Sciatic nerve (tissue), 2 donors: ENCODE data around the gene CNGA2. TPM values are rescaled to one million over a fixed set of nuclear protein-coding genes. Genes with fewer than 3 reads are reported as not detected.
"Not testable (repeated sequence)": the region's sequence is repeated elsewhere in the genome, so short reads cannot be mapped to it uniquely, and the experiment has no call there.

Source experiments
- ATAC-seq: fragments of 200-7000 bp; cut with Tn5 transposase; one replicate; pipeline ENCODE4 v1.9.1; 2020; ENCODE audit warnings: mild to moderate bottlenecking, moderate library complexity
- DNase-seq: peaks from one replicate; pipeline ENCODE4 v3.0.0-alpha.2; 2020; ENCODE audit warnings: low spot score
- intact Hi-C: fragments of 100-400 bp; cut with DNase I; formaldehyde crosslinking; loops from one replicate; pipeline ENCODE4 v1.14.2; 2022
- total RNA-seq: library from RNA; stranded (reverse); fragmentation: NEBNext Ultra II Directional; extraction: Animal tissue kit (Norgen Biotek cat#: 25700); gene quantifications from one replicate; pipeline ENCODE4 v1.2.1, GENCODE V29; 2021
- donor health status: DM: no; HTN: no; CAD: no.
- donor health status: DM: no; HTN: no; CAD: no.

CNGA2 gene
- not detected for total RNA-seq

- intact Hi-C loops, result no loop called here
- DNase-seq (no peak), ATAC-seq (no peak)
Observed at GRCh38 chrX:151734446-151734845, at the start of gene CNGA2. CNGA2 (plus strand) TSS chrX:151734746; CDS start chrX:151738484, 3,738 bp downstream.

GRCh38 chrX:151687635-151688034, 46.9 kb upstream of the CNGA2 start:
- DNase-seq (no peak), ATAC-seq (no peak)
- intact Hi-C loops, result no loop called here

GRCh38 chrX:151688695-151689094, 45.9 kb upstream of the CNGA2 start:
- ATAC-seq (no peak), DNase-seq (no peak)
- intact Hi-C loops, result no loop called here

GRCh38 chrX:151692825-151693224, 41.7 kb upstream of the CNGA2 start:
- DNase-seq, result peak; percentile 42
- intact Hi-C loops, result no loop called here
- ATAC-seq, result no peak

GRCh38 chrX:151694121-151694520, 40.4 kb upstream of the CNGA2 start:
- intact Hi-C loops, result no loop called here
- ATAC-seq (no peak), DNase-seq (no peak)

- ATAC-seq, result peak; percentile 26
- DNase-seq, result peak; percentile 62
- intact Hi-C loops, result no loop called here
Observed at GRCh38 chrX:151694661-151695582, 39.6 kb upstream of the CNGA2 start, which contains the start of gene PRRG3. PRRG3 (plus strand) TSS chrX:151695458; CDS start chrX:151698815, 3,357 bp downstream.

GRCh38 chrX:151695583-151696340, 38.8 kb upstream of the CNGA2 start:
- intact Hi-C loops, result no loop called here
- DNase-seq, result peak; percentile 21
- peak; percentile 3 for ATAC-seq

GRCh38 chrX:151697082-151697481, 37.5 kb upstream of the CNGA2 start:
- intact Hi-C loops, result not testable (repeated sequence)
- ATAC-seq (peak; percentile 35), DNase-seq (peak; percentile 33)

- DNase-seq (peak; percentile 58), ATAC-seq (peak; percentile 85)
- intact Hi-C loops, result no loop called here
Observed at GRCh38 chrX:151697522-151697921, 37.0 kb upstream of the CNGA2 start.

- ATAC-seq (no peak), DNase-seq (peak; percentile 21)
- intact Hi-C loops, result no loop called here
Observed at GRCh38 chrX:151698485-151698884, 36.1 kb upstream of the CNGA2 start.

GRCh38 chrX:151699746-151700145, 34.8 kb upstream of the CNGA2 start:
- ATAC-seq (no peak), DNase-seq (peak; percentile 13)
- intact Hi-C loops, result no loop called here

- intact Hi-C loops, result no loop called here
- no peak for ATAC-seq
- peak; percentile 35 for DNase-seq
Observed at GRCh38 chrX:151700581-151700980, 34.0 kb upstream of the CNGA2 start.

- intact Hi-C loops, result no loop called here
- ATAC-seq (no peak), DNase-seq (peak; percentile 14)
Observed at GRCh38 chrX:151701071-151701470, 33.5 kb upstream of the CNGA2 start.

GRCh38 chrX:151701531-151701930, 33.0 kb upstream of the CNGA2 start:
- intact Hi-C loops, result no loop called here
- DNase-seq, result peak; percentile 32
- ATAC-seq, result no peak

GRCh38 chrX:151702026-151702714, 32.4 kb upstream of the CNGA2 start:
- no peak for ATAC-seq
- peak; percentile 47 for DNase-seq
- intact Hi-C loops, result no loop called here

GRCh38 chrX:151702741-151703340, 31.7 kb upstream of the CNGA2 start:
- peak; percentile 36 for DNase-seq
- ATAC-seq, result no peak
- intact Hi-C loops, result no loop called here

GRCh38 chrX:151703487-151703886, 31.1 kb upstream of the CNGA2 start:
- ATAC-seq (peak; percentile 73), DNase-seq (peak; percentile 85)
- intact Hi-C loops, result no loop called here

- intact Hi-C loops, result no loop called here
- ATAC-seq (peak; percentile 58), DNase-seq (peak; percentile 49)
Observed at GRCh38 chrX:151704041-151704663, 30.4 kb upstream of the CNGA2 start.
